GM18502 (cell line): ENCODE measurements around the gene LCN15.
A peak's percentile ranks its signal among the peaks of the same experiment; 100 is the strongest.
"Not testable (repeated sequence)": the region's sequence is repeated elsewhere in the genome, so short reads cannot be mapped to it uniquely, and the experiment has no call there.

ENCODE experiments used
- ATAC-seq: cut with Tn5 transposase; IDR thresholded peaks from one replicate; pipeline ENCODE4 v1.9.1; 2021; ENCODE audit warnings: mild to moderate bottlenecking; ENCODE audit not compliant: unreplicated experiment, poor library complexity

The LCN15 gene, protein sequence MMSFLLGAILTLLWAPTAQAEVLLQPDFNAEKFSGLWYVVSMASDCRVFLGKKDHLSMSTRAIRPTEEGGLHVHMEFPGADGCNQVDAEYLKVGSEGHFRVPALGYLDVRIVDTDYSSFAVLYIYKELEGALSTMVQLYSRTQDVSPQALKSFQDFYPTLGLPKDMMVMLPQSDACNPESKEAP

DNA sequence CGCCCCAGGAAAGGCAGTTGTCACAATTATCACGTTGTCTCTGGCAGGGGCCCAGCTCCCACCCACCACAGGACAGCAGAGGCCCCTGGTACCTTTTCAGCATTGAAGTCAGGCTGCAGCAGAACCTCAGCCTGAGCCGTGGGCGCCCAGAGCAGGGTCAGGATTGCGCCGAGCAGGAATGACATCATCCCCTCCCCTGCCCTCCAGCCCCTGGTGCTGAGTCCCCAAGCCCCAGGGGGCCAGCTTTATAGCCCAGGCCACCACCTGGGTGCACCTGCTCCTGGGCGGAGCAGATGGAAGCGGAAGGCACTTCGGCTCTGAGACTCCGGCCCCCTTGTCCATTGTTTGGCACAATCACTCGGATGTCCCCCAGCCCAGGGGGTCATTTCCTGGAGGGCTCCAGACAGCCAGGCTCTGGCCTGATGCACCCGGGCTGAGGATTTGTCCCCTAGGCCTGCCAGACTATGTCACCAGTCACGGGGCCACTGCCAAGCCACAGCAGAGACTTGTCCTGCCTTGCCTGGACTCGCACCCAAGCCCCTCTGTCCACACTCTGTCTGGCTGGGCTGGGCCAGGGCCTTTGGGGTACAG is at the start of gene LCN15:
TSS of gene LCN15 (minus strand) at position 218 of the 591 bp plus-strand sequence. CDS start at position 188, 30 bp downstream.
- ATAC-seq = no peak

- ATAC-seq = no peak
These were observed 44.5 kb upstream of the LCN15 start for GRCh38 chr9:136808806-136809158.

GRCh38 chr9:136808075-136808805 is 43.9 kb upstream of the LCN15 start:
- ATAC-seq = peak; percentile 38

GRCh38 chr9:136807281-136808074 is 43.2 kb upstream of the LCN15 start, which contains the start of gene RABL6:
Gene RABL6, plus strand, starts transcription at chr9:136807948. Its CDS starts 249 bp downstream, at chr9:136808197.
- peak; percentile 74 for ATAC-seq

GRCh38 chr9:136806631-136807201 is 42.4 kb upstream of the LCN15 start:
- no peak for ATAC-seq

DNA sequence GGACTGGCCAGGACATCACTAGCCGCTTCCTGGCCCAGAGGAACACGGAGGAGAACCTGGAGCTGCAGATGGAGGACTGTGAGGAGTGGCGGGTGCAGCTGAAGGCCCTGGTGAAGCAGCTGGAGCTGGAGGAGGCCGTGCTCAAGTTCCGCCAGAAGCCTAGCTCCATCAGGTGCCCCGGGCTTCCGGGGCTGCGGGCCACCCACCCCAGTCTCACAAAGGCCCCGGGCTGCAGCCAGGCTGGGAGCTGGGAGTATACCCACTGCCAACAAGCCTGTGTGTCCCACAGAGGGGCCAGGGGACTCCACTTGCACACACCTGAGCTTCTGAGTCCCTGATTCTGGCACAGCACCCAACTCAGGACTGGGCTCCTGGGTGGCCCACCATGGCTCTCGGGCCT is 41.7 kb upstream of the LCN15 start:
- ATAC-seq = no peak

DNA sequence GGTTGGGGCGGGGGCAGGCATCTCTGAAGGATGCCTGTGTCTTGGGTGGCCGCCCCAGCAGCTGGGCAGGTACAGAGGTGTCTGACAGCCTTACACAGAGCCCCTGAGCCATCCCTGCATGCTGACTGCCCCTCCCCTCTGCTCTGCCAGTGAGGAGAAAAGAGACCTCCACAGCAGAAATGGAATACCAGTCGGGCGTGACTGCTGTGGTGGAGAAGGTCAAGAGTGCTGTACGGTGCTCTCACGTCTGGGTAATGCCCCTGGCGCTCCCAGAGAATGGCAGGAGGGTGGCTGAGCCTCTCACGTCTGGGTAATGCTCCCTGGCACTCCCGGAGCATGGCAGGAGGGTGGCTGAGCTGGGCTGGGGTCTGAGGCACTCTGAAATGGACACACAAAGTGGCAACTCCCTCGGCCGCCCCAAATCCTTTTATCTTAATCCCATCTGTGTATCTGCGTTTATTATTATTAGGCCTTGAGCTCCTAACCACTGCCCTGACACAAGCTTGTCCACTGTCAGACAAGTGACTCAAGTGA is 41.0 kb upstream of the LCN15 start:
- no peak for ATAC-seq

GRCh38 chr9:136804509-136805206 is 40.3 kb upstream of the LCN15 start:
- ATAC-seq = no peak

DNA sequence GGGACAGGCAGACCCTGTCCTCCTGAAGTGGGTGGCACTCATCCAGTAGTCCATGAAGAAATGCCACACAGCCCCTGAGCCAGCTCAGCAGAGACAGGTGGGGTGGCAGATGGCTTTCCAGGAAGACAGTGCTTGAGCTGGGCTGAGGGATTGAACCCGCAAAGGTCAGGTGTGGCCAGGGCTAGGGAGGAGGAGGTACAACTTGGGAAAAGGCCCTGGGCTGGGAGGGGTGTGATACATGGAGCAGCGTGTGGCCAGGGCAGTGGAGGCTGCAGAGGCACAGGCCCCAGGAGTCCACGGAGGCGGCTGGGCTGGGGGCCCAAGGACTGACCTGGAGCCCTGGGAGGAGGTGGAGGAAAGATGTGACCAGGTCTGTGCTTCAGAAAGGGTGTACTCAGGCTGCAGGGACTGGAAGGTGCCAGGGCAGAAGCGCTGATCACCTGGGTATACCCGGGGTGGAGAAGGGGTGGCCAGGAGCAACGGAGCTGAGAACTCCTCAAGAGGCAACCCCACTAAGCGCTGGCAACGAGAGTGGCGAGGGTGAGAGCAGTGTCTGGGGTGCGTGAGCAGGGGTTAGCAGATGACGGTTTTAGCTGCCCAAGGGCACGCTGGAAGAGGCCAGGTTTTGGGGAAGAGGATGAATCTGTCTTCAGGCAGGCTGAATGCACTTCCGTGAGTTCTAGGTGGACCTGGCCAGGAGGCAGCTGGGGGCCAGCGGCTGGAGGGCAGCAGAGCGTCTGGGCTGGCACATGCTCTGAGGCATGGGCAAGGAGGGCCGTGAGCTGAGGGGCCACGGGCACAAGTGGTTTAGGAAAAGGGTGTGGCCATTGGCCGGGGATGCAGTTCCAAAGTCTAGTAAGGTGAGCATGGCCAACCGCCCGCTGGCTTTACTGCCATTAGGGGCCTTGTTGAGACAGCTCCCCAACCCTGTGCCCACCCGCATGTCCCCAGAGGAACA is 39.5 kb upstream of the LCN15 start:
- ATAC-seq = no peak

DNA sequence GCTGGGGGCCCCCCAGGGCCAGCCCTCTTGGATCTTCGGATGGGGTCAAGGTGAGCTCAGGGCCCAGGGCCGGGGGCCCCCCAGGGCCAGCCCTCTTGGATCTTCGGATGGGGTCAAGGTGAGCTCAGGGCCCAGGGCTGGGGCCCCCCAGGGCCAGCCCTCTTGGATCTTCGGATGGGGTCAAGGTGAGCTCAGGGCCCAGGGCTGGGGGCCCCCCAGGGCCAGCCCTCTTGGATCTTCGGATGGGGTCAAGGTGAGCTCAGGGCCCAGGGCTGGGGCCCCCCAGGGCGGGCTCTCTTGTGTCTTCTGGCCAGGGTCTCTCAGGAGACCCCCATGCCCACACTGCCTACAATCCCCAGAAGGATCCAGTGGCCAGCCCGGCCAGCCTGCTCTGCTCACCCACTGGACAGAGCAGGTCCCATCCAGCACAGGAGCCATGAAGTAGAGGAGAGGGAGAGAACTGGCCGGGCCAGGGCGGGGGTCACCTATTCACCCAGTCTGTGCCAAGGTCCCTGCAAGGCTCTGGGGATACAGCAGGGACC is 38.8 kb upstream of the LCN15 start:
- not testable (repeated sequence) for ATAC-seq

- ATAC-seq = no peak
These were observed 38.0 kb upstream of the LCN15 start for GRCh38 chr9:136802321-136802720.

DNA sequence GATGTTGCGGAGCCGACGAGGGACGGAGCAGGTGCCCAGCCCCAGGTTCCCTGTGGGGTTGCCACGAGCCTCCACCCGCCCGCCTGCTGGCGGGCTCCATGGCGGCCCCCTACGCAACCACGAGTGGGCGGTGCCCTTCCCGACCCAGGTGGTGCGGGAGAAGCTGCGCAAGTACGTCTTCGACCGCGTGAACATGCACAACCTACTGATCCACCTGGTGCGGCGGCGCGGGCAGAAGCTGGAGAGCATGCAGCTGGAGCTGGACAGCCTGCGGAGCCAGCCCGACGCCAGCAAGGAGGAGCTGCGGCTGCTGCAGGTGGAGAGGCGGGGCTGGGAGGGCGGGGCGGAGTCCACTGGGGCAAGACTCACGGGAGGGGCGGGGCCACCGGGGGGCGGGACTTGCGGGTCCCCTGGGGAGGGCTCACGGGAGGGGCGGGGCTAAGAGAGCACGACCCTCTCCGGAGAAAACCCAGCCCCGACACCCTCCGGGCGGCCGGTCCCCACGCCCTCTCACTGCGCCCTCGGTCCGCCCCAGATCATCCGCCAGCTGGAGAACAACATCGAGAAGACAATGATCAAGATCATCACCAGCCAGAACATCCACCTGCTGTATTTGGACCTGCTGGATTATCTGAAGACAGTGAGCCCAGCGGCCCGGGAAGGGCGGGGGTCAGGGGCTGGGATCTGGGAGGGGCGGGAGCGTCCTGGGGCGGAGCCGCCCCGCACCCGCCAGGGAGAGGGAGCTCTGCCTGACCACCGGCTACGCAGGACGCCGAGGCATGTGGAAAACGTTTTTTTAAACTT is 35.7 kb upstream of the LCN15 start:
- no peak for ATAC-seq

DNA sequence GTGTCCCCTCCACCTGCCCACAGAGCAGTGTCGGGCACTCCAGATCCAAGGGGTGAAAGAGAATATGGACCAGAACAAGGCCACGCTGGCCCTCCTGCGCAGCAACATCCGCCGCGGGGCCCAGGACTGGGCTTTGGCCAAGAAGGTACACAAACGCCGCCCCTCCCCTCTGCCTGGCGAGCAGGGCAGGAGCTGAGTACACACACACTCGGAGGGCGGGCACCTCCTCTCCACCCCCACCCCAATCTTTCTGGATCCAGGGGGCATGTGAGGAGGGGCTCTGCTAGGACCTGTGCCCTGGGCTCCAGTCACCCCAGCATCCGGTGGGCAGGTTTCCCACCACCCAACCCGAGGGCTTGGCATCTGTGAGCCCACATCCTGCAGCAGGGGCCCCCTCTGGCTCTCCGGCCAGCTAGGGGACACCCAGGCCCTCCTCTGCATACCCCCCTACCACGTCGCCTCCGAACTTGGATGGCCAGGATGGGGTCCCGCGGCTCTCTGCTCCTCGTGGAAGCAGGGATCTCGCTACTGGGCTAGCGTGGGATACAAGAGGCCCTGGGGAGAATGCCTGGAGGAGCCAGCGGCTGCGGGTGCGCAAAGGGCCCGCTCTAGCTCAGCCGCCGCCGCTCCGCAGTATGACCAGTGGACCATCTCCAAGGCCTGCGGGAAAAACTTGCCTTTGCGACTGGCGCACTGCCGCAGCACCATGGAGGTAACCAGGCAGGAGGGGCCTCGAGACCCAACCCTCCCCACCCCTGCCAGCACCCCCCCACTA is 34.9 kb upstream of the LCN15 start:
- no peak for ATAC-seq

- ATAC-seq = no peak
These were observed 34.4 kb upstream of the LCN15 start for GRCh38 chr9:136798708-136799078.

DNA sequence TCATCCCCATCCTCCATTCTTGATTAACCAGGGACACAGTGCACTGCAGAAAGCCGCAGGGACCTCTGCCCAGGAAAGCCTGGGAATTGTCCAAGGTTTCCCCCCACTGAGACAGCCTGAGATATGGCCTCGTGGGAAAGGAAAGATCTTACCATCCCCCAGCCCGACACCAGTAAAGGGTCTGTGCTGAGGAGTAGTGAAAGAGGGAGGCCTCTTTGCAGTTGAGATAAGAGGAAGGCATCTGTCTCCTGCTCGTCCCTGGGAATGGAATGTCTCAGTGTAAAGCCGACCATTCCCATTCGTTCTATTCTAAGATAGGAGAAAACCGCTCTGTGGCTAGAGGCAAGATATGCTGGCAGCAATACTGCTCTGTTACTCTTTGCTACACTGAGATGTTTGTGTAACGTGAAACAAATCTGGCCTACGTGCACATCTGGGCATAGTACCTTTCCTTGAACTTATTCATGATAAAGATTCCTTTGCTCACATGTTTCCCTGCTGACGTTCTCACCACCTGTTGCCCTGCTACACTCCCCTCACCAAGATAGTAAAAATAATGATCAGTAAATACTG is 32.5 kb upstream of the LCN15 start:
- ATAC-seq = not testable (repeated sequence)

DNA sequence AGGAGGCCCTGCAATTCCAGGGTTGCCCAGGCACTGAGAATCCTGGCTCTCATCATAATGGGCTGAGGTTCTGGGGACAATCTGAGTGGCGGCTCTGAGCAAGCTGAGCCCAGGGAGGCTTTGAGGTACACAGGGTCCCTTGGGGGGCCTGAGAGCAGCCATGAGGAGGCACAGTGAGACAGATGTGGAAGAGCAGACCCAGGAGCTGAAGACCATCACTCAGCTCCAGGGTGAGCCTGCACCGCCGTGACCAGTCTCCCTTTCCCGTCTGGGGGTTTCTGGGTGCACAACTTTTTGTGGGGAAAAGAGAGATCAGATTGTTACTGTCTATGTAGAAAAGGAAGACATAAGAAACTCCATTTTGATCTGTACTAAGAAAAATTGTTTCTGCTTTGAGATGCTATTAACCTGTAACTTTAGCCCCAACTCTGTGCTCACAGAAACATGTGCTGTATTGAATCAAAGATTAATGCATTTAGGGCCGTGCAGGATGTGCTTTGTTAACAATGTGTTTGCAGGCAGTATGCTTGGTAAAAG is 32.0 kb upstream of the LCN15 start, which contains the start of gene CCDC183:
TSS of gene CCDC183 (plus strand) at position 101 of the 537 bp plus-strand sequence. CDS start at position 161, 60 bp downstream.
- ATAC-seq = no peak
